ENCODE data around the gene SMCO4.

Gene SMCO4

GRCh38 chr11:93476796-93477195 lies 66.4 kb downstream of the SMCO4 start:
- no peaks in the 10 kb centered on the region for H4K20me1 ChIP-seq (ENCODE audit: insufficient read depth, low read length)
- TF ChIP-seq CTCF (IDR thresholded peaks at IDR 0.05; ENCODE audit: low read length) (no peak), EZH2 (IDR thresholded peaks at IDR 0.05; ENCODE audit: borderline replicate concordance, low read length) (no peak)
- H3K27ac ChIP-seq (ENCODE audit: low read depth, low read length, poor library complexity, severe bottlenecking): no peak overlapping the region
- H3K4me3 ChIP-seq (ENCODE audit: low read depth, low read length, poor library complexity, severe bottlenecking): no peak overlapping the region
- H2AFZ ChIP-seq (ENCODE audit: low read length): no peak overlapping the region
- H3K27me3 ChIP-seq (ENCODE audit: insufficient read depth, low read length): no peaks in the 10 kb centered on the region
- no peaks in the 10 kb centered on the region for H3K9me3 ChIP-seq (ENCODE audit: low read length)
- no peak overlapping the region for H3K4me2 ChIP-seq (ENCODE audit: low read length)
- no peak overlapping the region for H3K9ac ChIP-seq (ENCODE audit: low read length)
- H3K79me2 ChIP-seq (ENCODE audit: insufficient read depth, low read length): no peaks in the 10 kb centered on the region
- no peaks in the 10 kb centered on the region for H3F3A ChIP-seq (ENCODE audit: insufficient read depth, low read length)
- no peaks in the 10 kb centered on the region for H3K4me1 ChIP-seq (ENCODE audit: insufficient read depth, low read length, severe bottlenecking)
- no peaks in the 10 kb centered on the region for H3K36me3 ChIP-seq (ENCODE audit: insufficient read depth, low read length)
- no peaks in the 10 kb centered on the region for H3K9me2 ChIP-seq (ENCODE audit: low read depth, low read length)

GRCh38 chr11:93474123-93474522 lies 69.1 kb downstream of the SMCO4 start:
- Histone ChIP-seq H3F3A (ENCODE audit: insufficient read depth, low read length) (no peaks in the 10 kb centered on the region), H3K4me2 (ENCODE audit: low read length) (no peak overlapping the region), H4K20me1 (ENCODE audit: insufficient read depth, low read length) (no peaks in the 10 kb centered on the region), H2AFZ (ENCODE audit: low read length) (no peak overlapping the region), H3K27ac (ENCODE audit: low read depth, low read length, poor library complexity, severe bottlenecking) (no peak overlapping the region), H3K4me3 (ENCODE audit: low read depth, low read length, poor library complexity, severe bottlenecking) (no peak overlapping the region), H3K4me1 (ENCODE audit: insufficient read depth, low read length, severe bottlenecking) (no peaks in the 10 kb centered on the region), H3K9me2 (ENCODE audit: low read depth, low read length) (no peaks in the 10 kb centered on the region), H3K9ac (ENCODE audit: low read length) (no peak overlapping the region), H3K79me2 (ENCODE audit: insufficient read depth, low read length) (no peaks in the 10 kb centered on the region), H3K36me3 (ENCODE audit: insufficient read depth, low read length) (no peaks in the 10 kb centered on the region), H3K9me3 (ENCODE audit: low read length) (no peaks in the 10 kb centered on the region), H3K27me3 (ENCODE audit: insufficient read depth, low read length) (no peaks in the 10 kb centered on the region)
- TF ChIP-seq EZH2 (IDR thresholded peaks at IDR 0.05; ENCODE audit: borderline replicate concordance, low read length) (no peak), CTCF (IDR thresholded peaks at IDR 0.05; ENCODE audit: low read length) (no peak)

GRCh38 chr11:93468290-93468689 lies 74.9 kb downstream of the SMCO4 start:
- no peak for TF ChIP-seq EZH2 (IDR thresholded peaks at IDR 0.05; ENCODE audit: borderline replicate concordance, low read length)
- no peak for TF ChIP-seq CTCF (IDR thresholded peaks at IDR 0.05; ENCODE audit: low read length)
- H3K27ac ChIP-seq (ENCODE audit: low read depth, low read length, poor library complexity, severe bottlenecking): no peak overlapping the region
- no peaks in the 10 kb centered on the region for H3K9me3 ChIP-seq (ENCODE audit: low read length)
- H2AFZ ChIP-seq (ENCODE audit: low read length): no peak overlapping the region
- no peaks in the 10 kb centered on the region for H3K4me1 ChIP-seq (ENCODE audit: insufficient read depth, low read length, severe bottlenecking)
- no peaks in the 10 kb centered on the region for H3K9me2 ChIP-seq (ENCODE audit: low read depth, low read length)
- no peaks in the 10 kb centered on the region for H4K20me1 ChIP-seq (ENCODE audit: insufficient read depth, low read length)
- no peaks in the 10 kb centered on the region for H3K36me3 ChIP-seq (ENCODE audit: insufficient read depth, low read length)
- no peaks in the 10 kb centered on the region for H3F3A ChIP-seq (ENCODE audit: insufficient read depth, low read length)
- no peak overlapping the region for H3K4me2 ChIP-seq (ENCODE audit: low read length)
- H3K4me3 ChIP-seq (ENCODE audit: low read depth, low read length, poor library complexity, severe bottlenecking): no peak overlapping the region
- H3K79me2 ChIP-seq (ENCODE audit: insufficient read depth, low read length): no peaks in the 10 kb centered on the region
- no peak overlapping the region for H3K9ac ChIP-seq (ENCODE audit: low read length)
- H3K27me3 ChIP-seq (ENCODE audit: insufficient read depth, low read length): no peaks in the 10 kb centered on the region

All from OCI-LY1 (cell line).